Left renal pelvis (tissue), 4 donors: Measurements from ENCODE around the gene FHOD3. TPM values are rescaled to one million over a fixed set of nuclear protein-coding genes. Genes with fewer than 3 reads are reported as not detected.

ENCODE experiments used
- polyA plus RNA-seq, 4 donors: library from polyadenylated mRNA; unstranded; fragments of 120-200 nt; gene quantifications; one replicate each; pipeline ENCODE4 v1.2.1, GENCODE V29; 2013; ENCODE audit not compliant: insufficient read length in 4 of 4

The FHOD3 gene
- polyA plus RNA-seq, 4 donors, result 4.3 to 40.3 (median 38.9) TPM

Other genes starting within 250 kb of the FHOD3 start
- gene RPRD1A, start 230.2 kb upstream of the FHOD3 start, polyA plus RNA-seq, result 10 to 100 TPM; 51.2 to 80.1 (median 68.9) TPM
- 10 to 100 TPM; 54.2 to 89.5 (median 81.4) TPM for gene SLC39A6, start 168.4 kb upstream of the FHOD3 start, polyA plus RNA-seq
- gene ELP2, start 167.8 kb upstream of the FHOD3 start, polyA plus RNA-seq, result 100 to 1,000 TPM in 3 of 4 donors, 10 to 100 TPM in 1; 93.4 to 136 (median 107) TPM
- 1 to 10 TPM in 1 of 4 donors, under 1 TPM in 3; 0.65 to 1.6 (median 0.72) TPM for gene MOCOS, start 110.2 kb upstream of the FHOD3 start, polyA plus RNA-seq